Bronchial epithelial cell (primary cell): Measurements from ENCODE around the gene SPAG9. TPM values are rescaled to one million over a fixed set of nuclear protein-coding genes. Genes with fewer than 3 reads are reported as not detected.

Experiments
- DNase-seq: peaks from one replicate; pipeline ENCODE4 v3.0.0-alpha.2; 2010; ENCODE audit warnings: low read depth
- FAIRE-seq: peaks from 2 replicates; lab custom pipeline; 2011; peaks lifted over from hg19 to GRCh38; lab: Jason Lieb, UNC
- H3K27me3 ChIP-seq: 2 replicates; pipeline ENCODE4 v1.5.1; 2011; ENCODE audit warnings: low read length; ENCODE audit not compliant: control insufficient read depth, insufficient read depth
- H3K36me3 ChIP-seq: 2 replicates; pipeline ENCODE4 v1.5.1; 2011; ENCODE audit warnings: low read length; ENCODE audit not compliant: control insufficient read depth, insufficient read depth
- H3K4me3 ChIP-seq: 2 replicates; pipeline ENCODE4 v1.5.1; 2011; ENCODE audit warnings: mild to moderate bottlenecking, low read depth, low read length, control low read depth
- CTCF ChIP-seq: IDR thresholded peaks from 2 replicates; pipeline ENCODE4 v1.5.1; 2011; ENCODE audit warnings: mild to moderate bottlenecking, moderate library complexity, low read length, control low read depth, inconsistent platforms; ENCODE audit not compliant: insufficient read depth, severe bottlenecking
- total RNA-seq: library from RNA; depleted of rRNA; stranded (reverse); fragments of >200 nt; gene quantifications from 2 replicates; pipeline ENCODE4 v1.2.1, GENCODE V29; 2014

SPAG9 gene
- total RNA-seq, 1 donor from 2014 or later: 85.0 TPM

GRCh38 chr17:51065466-51065865 lies 55.2 kb downstream of the SPAG9 start:
- DNase-seq (no peak), FAIRE-seq (no peak)
- no peak for TF ChIP-seq CTCF
- H3K4me3 ChIP-seq: no peak overlapping the region
- H3K36me3 ChIP-seq: no peaks in the 10 kb centered on the region
- no peaks in the 10 kb centered on the region for H3K27me3 ChIP-seq

- FAIRE-seq (no peak), DNase-seq (peak; percentile 87)
- H3K4me3 ChIP-seq: no peak overlapping the region
- H3K36me3 ChIP-seq: no peaks in the 10 kb centered on the region
- H3K27me3 ChIP-seq: no peaks in the 10 kb centered on the region
- no peak for TF ChIP-seq CTCF
These were observed 56.5 kb downstream of the SPAG9 start for GRCh38 chr17:51064061-51064735.

- no peak for FAIRE-seq
- H3K4me3 ChIP-seq: no peak overlapping the region
- TF ChIP-seq CTCF: no peak
- H3K27me3 ChIP-seq: no peaks in the 10 kb centered on the region
- DNase-seq: peak; percentile 10
- H3K36me3 ChIP-seq: no peaks in the 10 kb centered on the region
These were observed 60.3 kb downstream of the SPAG9 start for GRCh38 chr17:51060396-51060795.

GRCh38 chr17:51059781-51060180 lies 60.9 kb downstream of the SPAG9 start:
- no peak for DNase-seq
- H3K36me3 ChIP-seq: no peaks in the 10 kb centered on the region
- FAIRE-seq: no peak
- no peak overlapping the region for H3K4me3 ChIP-seq
- no peak for TF ChIP-seq CTCF
- H3K27me3 ChIP-seq: no peaks in the 10 kb centered on the region

- no peak for FAIRE-seq
- Histone ChIP-seq H3K4me3 (no peak overlapping the region), H3K36me3 (no peaks in the 10 kb centered on the region), H3K27me3 (no peaks in the 10 kb centered on the region)
- no peak for DNase-seq
- TF ChIP-seq CTCF: no peak
These were observed 63.1 kb downstream of the SPAG9 start for GRCh38 chr17:51057534-51057933.
